Measurements from ENCODE around the gene ALOX12.

Gene ALOX12

GRCh38 chr17:6994118-6994598 is 1.7 kb upstream of the ALOX12 start:
- no peak overlapping the region for H3K27ac Mint-ChIP-seq
- H3K36me3 Mint-ChIP-seq (ENCODE audit: low read depth) = peaks cover 18% of the 10 kb centered on the region
- H3K9me3 Mint-ChIP-seq = no peaks in the 10 kb centered on the region
- peaks cover 1% of the 10 kb centered on the region for H3K4me1 Mint-ChIP-seq (ENCODE audit: low read depth)
- H3K27me3 Mint-ChIP-seq (ENCODE audit: low read depth) = no peaks in the 10 kb centered on the region
- no peak overlapping the region for H3K4me3 Mint-ChIP-seq
- DNase-seq (ENCODE audit: low spot score) = no peak

GRCh38 chr17:6994666-6995256 is 1.1 kb upstream of the ALOX12 start:
- Mint-ChIP-seq H3K27ac (no peak overlapping the region), H3K4me1 (ENCODE audit: low read depth) (peaks cover 1% of the 10 kb centered on the region), H3K36me3 (ENCODE audit: low read depth) (peaks cover 19% of the 10 kb centered on the region), H3K9me3 (no peaks in the 10 kb centered on the region), H3K27me3 (ENCODE audit: low read depth) (no peaks in the 10 kb centered on the region), H3K4me3 (no peak overlapping the region)
- no peak for DNase-seq (ENCODE audit: low spot score)

- no peaks in the 10 kb centered on the region for H3K27me3 Mint-ChIP-seq (ENCODE audit: low read depth)
Measured at GRCh38 chr17:6996256-6997011, 585 bp downstream of the ALOX12 start.

GRCh38 chr17:6997171-6997570 is 1.3 kb downstream of the ALOX12 start:
- no peak overlapping the region for H3K4me3 Mint-ChIP-seq
- no peaks in the 10 kb centered on the region for H3K27me3 Mint-ChIP-seq (ENCODE audit: low read depth)
- DNase-seq (ENCODE audit: low spot score) = no peak
- peaks cover 3% of the 10 kb centered on the region for H3K4me1 Mint-ChIP-seq (ENCODE audit: low read depth)
- no peak overlapping the region for H3K27ac Mint-ChIP-seq
- H3K36me3 Mint-ChIP-seq (ENCODE audit: low read depth) = peaks cover 33% of the 10 kb centered on the region
- H3K9me3 Mint-ChIP-seq = no peaks in the 10 kb centered on the region

More at GRCh38 chr17:6996256-6997011, 585 bp downstream of the ALOX12 start:
- Mint-ChIP-seq H3K4me3 (no peak overlapping the region), H3K27ac (no peak overlapping the region), H3K4me1 (ENCODE audit: low read depth) (peaks cover 1% of the 10 kb centered on the region), H3K9me3 (no peaks in the 10 kb centered on the region), H3K36me3 (ENCODE audit: low read depth) (peaks cover 27% of the 10 kb centered on the region)
- DNase-seq (ENCODE audit: low spot score) = no peak

- no peaks in the 10 kb centered on the region for H3K27me3 Mint-ChIP-seq (ENCODE audit: low read depth)
- H3K36me3 Mint-ChIP-seq (ENCODE audit: low read depth) = peaks cover 36% of the 10 kb centered on the region
- no peaks in the 10 kb centered on the region for H3K9me3 Mint-ChIP-seq
- no peak for DNase-seq (ENCODE audit: low spot score)
- H3K4me1 Mint-ChIP-seq (ENCODE audit: low read depth) = peaks cover 3% of the 10 kb centered on the region
- H3K4me3 Mint-ChIP-seq = no peak overlapping the region
- no peak overlapping the region for H3K27ac Mint-ChIP-seq
Measured at GRCh38 chr17:6998855-6999508, 3.1 kb downstream of the ALOX12 start.

GRCh38 chr17:7001318-7001961 is 5.6 kb downstream of the ALOX12 start:
- no peaks in the 10 kb centered on the region for H3K9me3 Mint-ChIP-seq
- no peaks in the 10 kb centered on the region for H3K27me3 Mint-ChIP-seq (ENCODE audit: low read depth)
- H3K4me3 Mint-ChIP-seq = no peak overlapping the region
- DNase-seq (ENCODE audit: low spot score) = no peak
- no peak overlapping the region for H3K27ac Mint-ChIP-seq
- H3K4me1 Mint-ChIP-seq (ENCODE audit: low read depth) = peaks cover 9% of the 10 kb centered on the region
- H3K36me3 Mint-ChIP-seq (ENCODE audit: low read depth) = peaks cover 37% of the 10 kb centered on the region

GRCh38 chr17:7002288-7003047 is 6.6 kb downstream of the ALOX12 start:
- no peaks in the 10 kb centered on the region for H3K9me3 Mint-ChIP-seq
- H3K4me1 Mint-ChIP-seq (ENCODE audit: low read depth) = peaks cover 11% of the 10 kb centered on the region
- H3K36me3 Mint-ChIP-seq (ENCODE audit: low read depth) = peaks cover 37% of the 10 kb centered on the region
- H3K4me3 Mint-ChIP-seq = no peak overlapping the region
- DNase-seq (ENCODE audit: low spot score) = no peak
- no peaks in the 10 kb centered on the region for H3K27me3 Mint-ChIP-seq (ENCODE audit: low read depth)
- no peak overlapping the region for H3K27ac Mint-ChIP-seq

GRCh38 chr17:7003745-7004144 is 7.9 kb downstream of the ALOX12 start:
- peaks cover 28% of the 10 kb centered on the region for H3K36me3 Mint-ChIP-seq (ENCODE audit: low read depth)
- H3K27me3 Mint-ChIP-seq (ENCODE audit: low read depth) = no peaks in the 10 kb centered on the region
- H3K27ac Mint-ChIP-seq = no peak overlapping the region
- peaks cover 14% of the 10 kb centered on the region for H3K4me1 Mint-ChIP-seq (ENCODE audit: low read depth)
- DNase-seq (ENCODE audit: low spot score) = no peak
- no peaks in the 10 kb centered on the region for H3K9me3 Mint-ChIP-seq
- no peak overlapping the region for H3K4me3 Mint-ChIP-seq

- Mint-ChIP-seq H3K9me3 (no peaks in the 10 kb centered on the region), H3K27ac (peak overlapping the region; percentile 20), H3K4me3 (no peak overlapping the region), H3K4me1 (ENCODE audit: low read depth) (peaks cover 22% of the 10 kb centered on the region), H3K36me3 (ENCODE audit: low read depth) (peaks cover 31% of the 10 kb centered on the region), H3K27me3 (ENCODE audit: low read depth) (no peaks in the 10 kb centered on the region)
- DNase-seq (ENCODE audit: low spot score) = peak; percentile 36
Measured at GRCh38 chr17:7004398-7005253, 8.8 kb downstream of the ALOX12 start.

GRCh38 chr17:7005716-7006115 is 9.9 kb downstream of the ALOX12 start:
- Mint-ChIP-seq H3K27ac (no peak overlapping the region), H3K36me3 (ENCODE audit: low read depth) (peaks cover 28% of the 10 kb centered on the region), H3K4me1 (ENCODE audit: low read depth) (peaks cover 30% of the 10 kb centered on the region), H3K9me3 (no peaks in the 10 kb centered on the region), H3K4me3 (no peak overlapping the region), H3K27me3 (ENCODE audit: low read depth) (no peaks in the 10 kb centered on the region)
- DNase-seq (ENCODE audit: low spot score) = no peak

- Mint-ChIP-seq H3K27ac (no peak overlapping the region), H3K27me3 (ENCODE audit: low read depth) (no peaks in the 10 kb centered on the region), H3K4me1 (ENCODE audit: low read depth) (peaks cover 37% of the 10 kb centered on the region), H3K9me3 (no peaks in the 10 kb centered on the region), H3K4me3 (no peak overlapping the region), H3K36me3 (ENCODE audit: low read depth) (peaks cover 24% of the 10 kb centered on the region)
- DNase-seq (ENCODE audit: low spot score) = no peak
Measured at GRCh38 chr17:7007143-7007542, 11.3 kb downstream of the ALOX12 start.

GRCh38 chr17:7010523-7010922 is 14.7 kb downstream of the ALOX12 start:
- H3K4me1 Mint-ChIP-seq (ENCODE audit: low read depth) = peaks cover 46% of the 10 kb centered on the region
- H3K4me3 Mint-ChIP-seq = peak overlapping the region; percentile 100
- peak overlapping the region; percentile 31 for H3K27ac Mint-ChIP-seq
- no peaks in the 10 kb centered on the region for H3K9me3 Mint-ChIP-seq
- no peaks in the 10 kb centered on the region for H3K27me3 Mint-ChIP-seq (ENCODE audit: low read depth)
- DNase-seq (ENCODE audit: low spot score) = no peak
- H3K36me3 Mint-ChIP-seq (ENCODE audit: low read depth) = peaks cover 37% of the 10 kb centered on the region

GRCh38 chr17:7011415-7011814 is 15.6 kb downstream of the ALOX12 start:
- H3K27me3 Mint-ChIP-seq (ENCODE audit: low read depth) = no peaks in the 10 kb centered on the region
- H3K27ac Mint-ChIP-seq = peak overlapping the region; percentile 99
- peaks cover 40% of the 10 kb centered on the region for H3K36me3 Mint-ChIP-seq (ENCODE audit: low read depth)
- no peak for DNase-seq (ENCODE audit: low spot score)
- no peaks in the 10 kb centered on the region for H3K9me3 Mint-ChIP-seq
- peak overlapping the region; percentile 100 for H3K4me3 Mint-ChIP-seq
- peaks cover 54% of the 10 kb centered on the region for H3K4me1 Mint-ChIP-seq (ENCODE audit: low read depth)

All from T-helper 2 cell treated with Interferon-gamma antibody and Interleukin-4, amounts not matched to agents 5 μg/mL and 100 μg/mL, for 36 hours (primary cell).